OCI-LY7 (cell line): ENCODE data around the gene ZNF420. TPM values are rescaled to one million over a fixed set of nuclear protein-coding genes. Genes with fewer than 3 reads are reported as not detected.

Experiments
- Bru-seq: library from RNA; stranded (reverse); fragments of 400-500 nt; gene quantifications from one replicate; lab custom pipeline; 2021; lab: Mats Ljungman, UMichigan
- BruChase-seq, 2 experiments: library from RNA; stranded (reverse); fragments of 400-500 nt; gene quantifications; one replicate each; lab custom pipeline; 2021; lab: Mats Ljungman, UMichigan
- BruUV-seq: library from RNA; stranded (reverse); fragments of 400-500 nt; replicated peaks from 2 replicates; lab custom pipeline; 2021; lab: Mats Ljungman, UMichigan
- CTCF ChIA-PET: fragments of 300-600 bp; sonication (Branson Sonifier 250); formaldehyde crosslinking; loops from one replicate; lab custom pipeline; 2022; ENCODE audit warnings: antibody characterized with exemption; ENCODE audit not compliant: unreplicated experiment; lab: Charles Lee
- POLR2A ChIA-PET: fragments of 300-600 bp; sonication (Branson Sonifier 250); formaldehyde crosslinking; loops from one replicate; lab custom pipeline; 2022; ENCODE audit warnings: antibody characterized with exemption; lab: Charles Lee
- DNase-seq: peaks from one replicate; pipeline ENCODE4 v3.0.0-alpha.2; 2015; ENCODE audit warnings: low spot score
- H2AFZ ChIP-seq: fragments of 200-600 bp; sonication (generic), shearing (Covaris generic); 2 replicates; pipeline ENCODE4 v1.6.1; 2014; ENCODE audit warnings: mild to moderate bottlenecking, antibody characterized with exemption, low read length, moderate library complexity
- H3K27ac ChIP-seq: fragments of 200-600 bp; sonication (generic); 2 replicates; pipeline ENCODE4 v1.5.1; 2014; ENCODE audit warnings: mixed run types, low read depth, mild to moderate bottlenecking, moderate library complexity, low read length, inconsistent platforms; ENCODE audit not compliant: poor library complexity, severe bottlenecking
- H3K36me3 ChIP-seq: fragments of 200-600 bp; sonication (generic); 2 replicates; pipeline ENCODE4 v1.6.1; 2014; ENCODE audit warnings: mild to moderate bottlenecking, antibody characterized with exemption, low read length, moderate library complexity, mixed read lengths; ENCODE audit not compliant: insufficient read depth
- H3K4me1 ChIP-seq: fragments of 200-600 bp; sonication (generic); 2 replicates; pipeline ENCODE4 v1.5.1; 2014; ENCODE audit warnings: mild to moderate bottlenecking, low read length; ENCODE audit not compliant: insufficient read depth, poor library complexity, severe bottlenecking
- H3K4me2 ChIP-seq: fragments of 200-600 bp; sonication (generic); 2 replicates; pipeline ENCODE4 v1.6.1; 2014; ENCODE audit warnings: mild to moderate bottlenecking, low read length
- H3K4me3 ChIP-seq: fragments of 200-600 bp; sonication (generic); 2 replicates; pipeline ENCODE4 v1.5.1; 2014; ENCODE audit warnings: mild to moderate bottlenecking, low read depth, low read length; ENCODE audit not compliant: poor library complexity, severe bottlenecking
- H3K79me2 ChIP-seq: fragments of 200-600 bp; sonication (generic); 2 replicates; pipeline ENCODE4 v1.6.1; 2016; ENCODE audit warnings: low read depth, mild to moderate bottlenecking, low read length, moderate library complexity, mixed read lengths; ENCODE audit not compliant: insufficient read depth
- H3K9me2 ChIP-seq: fragments of 200-600 bp; sonication (generic); 2 replicates; pipeline ENCODE4 v1.6.1; 2016; ENCODE audit warnings: mild to moderate bottlenecking, low read length, mixed read lengths; ENCODE audit not compliant: insufficient read depth
- H3K9me3 ChIP-seq: fragments of 200-600 bp; sonication (generic); 2 replicates; pipeline ENCODE4 v1.6.1; 2014; ENCODE audit warnings: mild to moderate bottlenecking, mixed run types, low read length, mixed read lengths
- H4K20me1 ChIP-seq: fragments of 200-600 bp; sonication (generic); 2 replicates; pipeline ENCODE4 v1.6.1; 2014; ENCODE audit warnings: mild to moderate bottlenecking, antibody characterized with exemption, low read length, moderate library complexity, mixed read lengths; ENCODE audit not compliant: insufficient read depth
- EZH2phosphoT487 ChIP-seq: fragments of 200-600 bp; sonication (generic); IDR thresholded peaks from 2 replicates; pipeline ENCODE4 v1.6.1; 2018; ENCODE audit warnings: low read depth, borderline replicate concordance, mild to moderate bottlenecking, mixed run types, antibody characterized with exemption, low read length, moderate library complexity, mixed read lengths
- intact Hi-C: fragments of 100-400 bp; cut with micrococcal nuclease; formaldehyde crosslinking; loops from one replicate; pipeline ENCODE4 v1.10.0; 2022; ENCODE audit not compliant: unreplicated experiment
- long read RNA-seq: library from polyadenylated mRNA; stranded (forward); transcript quantifications from one replicate; pipeline ENCODE4 v2.0.0, GENCODE V29; 2022
- total RNA-seq, 2 experiments: library from RNA; depleted of rRNA in 1 of 2; stranded (reverse); fragments of >200 nt in 1 of 2; shearing (Covaris generic) in 1 of 2; gene quantifications; 2 replicates each; pipeline ENCODE4 v1.2.3, GENCODE V29; 2014 to 2022
- TF ChIP-seq, protein P1 (sequence below): fragments of 200-600 bp; sonication (generic); conservative IDR thresholded peaks from 2 replicates; pipeline ENCODE4 v1.5.1; 2014; ENCODE audit warnings: mild to moderate bottlenecking, antibody characterized with exemption, low read length, moderate library complexity, mixed read lengths

The ZNF420 gene
- total RNA-seq (2014; rRNA removed; shearing (Covaris generic)) (8.8 and 14.0 TPM in 2 replicates), total RNA-seq (2022) (11.0 and 13.8 TPM in 2 replicates), Bru-seq, nascent RNA (percentile 66 among the genes with signal in this experiment), BruChase-seq, experiment 1, labeled RNA remaining after a 6-hour chase (percentile 61 among the genes with signal in this experiment), BruChase-seq, experiment 2, labeled RNA remaining after a 2-hour chase (percentile 61 among the genes with signal in this experiment)
- long read RNA-seq, transcript ZNF420-202 (5 exons, 3,535 nt) = major isoform, 18 of 37 reads
- long read RNA-seq, partial matches to known transcripts = 3 of 37 reads
- long read RNA-seq, other reads (novel, unspliced or antisense) = 14 of 37 reads

DNA sequence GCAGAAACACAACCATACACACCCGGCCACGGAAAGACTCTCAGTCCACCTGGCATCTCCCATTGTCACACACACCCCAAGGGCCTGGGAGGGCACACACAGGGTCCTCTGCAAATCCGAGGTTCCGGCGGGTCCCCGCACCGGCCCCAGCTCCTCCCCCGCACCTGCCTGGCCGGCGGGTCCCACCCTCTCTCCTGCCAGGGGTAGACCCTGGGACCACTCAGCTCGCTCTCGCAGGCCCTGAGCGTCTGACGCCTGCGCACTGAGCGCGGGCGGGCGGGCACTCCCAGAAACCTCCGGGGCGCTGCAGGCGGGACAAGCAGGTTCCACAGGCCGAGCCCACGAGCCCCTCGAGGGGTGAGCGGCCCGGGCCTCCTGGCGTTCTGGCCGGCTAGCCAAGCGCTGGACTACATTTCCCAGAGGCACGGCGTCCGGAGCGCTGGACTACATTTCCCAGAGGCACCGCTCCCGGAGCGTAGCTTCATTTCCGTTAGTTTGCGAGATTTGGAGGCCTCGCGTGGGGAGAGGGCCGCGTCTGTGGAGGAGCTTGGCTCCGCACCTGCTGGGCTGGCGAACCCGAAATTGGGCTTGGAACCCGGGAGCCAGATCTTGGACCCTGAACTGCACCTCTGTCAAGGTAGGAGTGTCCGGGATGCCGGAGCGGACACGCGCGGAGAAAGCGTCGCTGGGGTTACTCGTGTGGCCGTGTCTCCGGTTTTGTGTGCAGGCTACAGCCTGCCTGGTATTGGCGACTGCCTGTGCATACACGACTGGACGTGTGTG is at the start of gene ZNF420:
Gene ZNF420 (plus strand): TSS at position 500 of the 783 bp plus-strand sequence. CDS start 10,686 bp downstream, outside the sequence.
- no peaks in the 10 kb centered on the region for H3K9me2 ChIP-seq
- peak within 1 kb of the TSS; percentile 46 for H3K27ac ChIP-seq
- H3K4me1 ChIP-seq = peaks cover 13% of the 10 kb centered on the region
- TF ChIP-seq, protein P1, sequence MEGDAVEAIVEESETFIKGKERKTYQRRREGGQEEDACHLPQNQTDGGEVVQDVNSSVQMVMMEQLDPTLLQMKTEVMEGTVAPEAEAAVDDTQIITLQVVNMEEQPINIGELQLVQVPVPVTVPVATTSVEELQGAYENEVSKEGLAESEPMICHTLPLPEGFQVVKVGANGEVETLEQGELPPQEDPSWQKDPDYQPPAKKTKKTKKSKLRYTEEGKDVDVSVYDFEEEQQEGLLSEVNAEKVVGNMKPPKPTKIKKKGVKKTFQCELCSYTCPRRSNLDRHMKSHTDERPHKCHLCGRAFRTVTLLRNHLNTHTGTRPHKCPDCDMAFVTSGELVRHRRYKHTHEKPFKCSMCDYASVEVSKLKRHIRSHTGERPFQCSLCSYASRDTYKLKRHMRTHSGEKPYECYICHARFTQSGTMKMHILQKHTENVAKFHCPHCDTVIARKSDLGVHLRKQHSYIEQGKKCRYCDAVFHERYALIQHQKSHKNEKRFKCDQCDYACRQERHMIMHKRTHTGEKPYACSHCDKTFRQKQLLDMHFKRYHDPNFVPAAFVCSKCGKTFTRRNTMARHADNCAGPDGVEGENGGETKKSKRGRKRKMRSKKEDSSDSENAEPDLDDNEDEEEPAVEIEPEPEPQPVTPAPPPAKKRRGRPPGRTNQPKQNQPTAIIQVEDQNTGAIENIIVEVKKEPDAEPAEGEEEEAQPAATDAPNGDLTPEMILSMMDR = no peak
- no peak for TF ChIP-seq EZH2phosphoT487
- BruUV-seq = no TSS peak
- intact Hi-C loops = loop anchor here (2.0 to 5.0 kb wide), 6 partner anchors 95 to 549 kb away; partner anchors contain the start of genes ZNF260, ZNF529, ZNF569 and ZNF570
- H3K9me3 ChIP-seq = peaks cover 23% of the 10 kb centered on the region; the same call in 1 of the 2 replicates
- POLR2A ChIA-PET = interaction anchor here (1.2 to 1.5 kb wide), 3 partner anchors 9 to 139 kb away, joined by 3 to 5 read pairs (median 5); no protein-coding TSS in a partner anchor
- peak within 1 kb of the TSS; percentile 98 for H2AFZ ChIP-seq
- CTCF ChIA-PET = no interaction called here
- peak; percentile 98 for DNase-seq
- H4K20me1 ChIP-seq = no peaks in the 10 kb centered on the region
- H3K4me3 ChIP-seq = peak within 1 kb of the TSS; percentile 88
- H3K36me3 ChIP-seq = peaks cover 15% of the 10 kb centered on the region
- H3K4me2 ChIP-seq = peak within 1 kb of the TSS; percentile 88
- H3K79me2 ChIP-seq = peaks cover 27% of the 10 kb centered on the region

DNA sequence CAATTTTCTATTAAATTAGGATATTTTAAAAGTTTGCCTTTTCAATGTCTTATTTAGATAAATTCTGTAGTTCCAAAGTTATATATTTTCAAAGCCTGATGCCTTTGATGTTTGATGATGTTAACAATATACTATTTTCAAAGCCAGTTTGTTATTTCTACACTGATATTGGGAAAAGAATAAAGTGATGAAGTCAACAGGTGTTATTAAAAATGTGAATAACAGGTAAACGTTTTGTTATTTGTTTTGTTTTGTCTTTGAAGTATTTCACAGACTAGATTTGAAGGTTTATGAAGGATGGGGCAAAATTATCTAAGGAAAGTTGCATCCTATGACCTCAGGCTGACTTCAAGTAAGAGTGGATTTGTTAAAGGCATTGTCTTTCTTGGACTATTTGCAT is 33.1 kb upstream of the ZNF420 start:
- H3K36me3 ChIP-seq = no peaks in the 10 kb centered on the region
- BruUV-seq = no TSS peak
- H3K27ac ChIP-seq = no peak overlapping the region
- TF ChIP-seq EZH2phosphoT487 = no peak
- TF ChIP-seq, protein P1 = no peak
- no peaks in the 10 kb centered on the region for H4K20me1 ChIP-seq
- POLR2A ChIA-PET = no interaction called here
- no peak for DNase-seq
- H3K9me3 ChIP-seq = no peaks in the 10 kb centered on the region
- CTCF ChIA-PET = no interaction called here
- no peak overlapping the region for H3K4me3 ChIP-seq
- no peaks in the 10 kb centered on the region for H3K9me2 ChIP-seq
- H3K79me2 ChIP-seq = no peaks in the 10 kb centered on the region
- no peak overlapping the region for H2AFZ ChIP-seq
- no peaks in the 10 kb centered on the region for H3K4me1 ChIP-seq
- intact Hi-C loops = no loop called here
- H3K4me2 ChIP-seq = no peak overlapping the region
